ENCODE data around the gene ZFYVE28.

The ZFYVE28 gene

DNA sequence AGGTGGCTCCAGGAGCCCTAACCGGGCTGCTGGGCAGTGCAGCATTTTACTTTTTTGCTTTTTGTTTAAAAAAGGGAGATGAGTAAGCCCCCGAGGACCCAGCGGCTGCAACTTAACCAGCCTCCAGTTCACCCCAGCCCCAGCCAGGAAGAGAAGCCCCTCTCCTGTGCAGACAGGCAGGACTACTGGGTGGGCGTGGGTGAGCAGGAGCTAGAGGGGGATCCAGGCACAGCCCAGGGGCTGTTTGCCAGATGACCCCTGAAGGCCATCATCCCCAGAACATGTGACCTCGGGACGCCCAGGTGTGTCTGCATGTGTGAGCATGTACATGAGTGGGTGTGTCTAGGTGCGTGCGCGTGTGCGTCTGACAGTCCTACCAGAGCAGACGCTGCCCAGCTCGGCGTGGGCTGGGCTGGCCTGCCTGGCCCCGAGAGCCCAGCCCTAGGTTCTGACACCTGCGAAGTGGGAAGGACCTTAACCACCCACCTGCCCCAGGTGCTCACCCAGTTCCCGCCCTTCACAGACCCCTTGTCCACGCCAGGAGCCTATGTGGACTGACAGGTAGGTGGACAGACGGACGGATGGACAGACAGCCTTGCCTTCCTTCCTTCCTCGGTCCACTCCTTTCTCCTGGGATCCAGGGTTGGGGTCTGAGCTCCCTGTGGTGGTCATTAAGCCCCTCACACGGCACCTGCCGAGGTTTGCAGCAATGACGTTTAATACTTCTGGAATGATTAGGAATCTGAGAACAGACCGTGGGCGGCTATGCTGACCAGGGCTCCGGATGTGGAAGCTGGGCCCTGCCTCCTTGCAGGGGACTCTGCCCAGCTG, 168.7 kb downstream of the ZFYVE28 start:
- peaks cover 0 to 33% (median 6%) of the 10 kb centered on the region in 4 donors for H3K4me1 ChIP-seq
- peak in 1 of 2 donors; percentile 8 for DNase-seq
- H3K27me3 ChIP-seq: no peaks in the 10 kb centered on the region
- H3K9me3 ChIP-seq: no peaks in the 10 kb centered on the region
- H3K36me3 ChIP-seq: peaks cover 49 to 81% (median 79%) of the 10 kb centered on the region in 3 donors
- H3K4me3 ChIP-seq: no peak overlapping the region
- H3K27ac ChIP-seq: no peak overlapping the region
- intact Hi-C loops (cut with DNase I; ENCODE audit: low total_unique reads): no loop called here
- TF ChIP-seq, protein P1, sequence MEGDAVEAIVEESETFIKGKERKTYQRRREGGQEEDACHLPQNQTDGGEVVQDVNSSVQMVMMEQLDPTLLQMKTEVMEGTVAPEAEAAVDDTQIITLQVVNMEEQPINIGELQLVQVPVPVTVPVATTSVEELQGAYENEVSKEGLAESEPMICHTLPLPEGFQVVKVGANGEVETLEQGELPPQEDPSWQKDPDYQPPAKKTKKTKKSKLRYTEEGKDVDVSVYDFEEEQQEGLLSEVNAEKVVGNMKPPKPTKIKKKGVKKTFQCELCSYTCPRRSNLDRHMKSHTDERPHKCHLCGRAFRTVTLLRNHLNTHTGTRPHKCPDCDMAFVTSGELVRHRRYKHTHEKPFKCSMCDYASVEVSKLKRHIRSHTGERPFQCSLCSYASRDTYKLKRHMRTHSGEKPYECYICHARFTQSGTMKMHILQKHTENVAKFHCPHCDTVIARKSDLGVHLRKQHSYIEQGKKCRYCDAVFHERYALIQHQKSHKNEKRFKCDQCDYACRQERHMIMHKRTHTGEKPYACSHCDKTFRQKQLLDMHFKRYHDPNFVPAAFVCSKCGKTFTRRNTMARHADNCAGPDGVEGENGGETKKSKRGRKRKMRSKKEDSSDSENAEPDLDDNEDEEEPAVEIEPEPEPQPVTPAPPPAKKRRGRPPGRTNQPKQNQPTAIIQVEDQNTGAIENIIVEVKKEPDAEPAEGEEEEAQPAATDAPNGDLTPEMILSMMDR (IDR thresholded peaks at IDR 0.05): no peak

DNA sequence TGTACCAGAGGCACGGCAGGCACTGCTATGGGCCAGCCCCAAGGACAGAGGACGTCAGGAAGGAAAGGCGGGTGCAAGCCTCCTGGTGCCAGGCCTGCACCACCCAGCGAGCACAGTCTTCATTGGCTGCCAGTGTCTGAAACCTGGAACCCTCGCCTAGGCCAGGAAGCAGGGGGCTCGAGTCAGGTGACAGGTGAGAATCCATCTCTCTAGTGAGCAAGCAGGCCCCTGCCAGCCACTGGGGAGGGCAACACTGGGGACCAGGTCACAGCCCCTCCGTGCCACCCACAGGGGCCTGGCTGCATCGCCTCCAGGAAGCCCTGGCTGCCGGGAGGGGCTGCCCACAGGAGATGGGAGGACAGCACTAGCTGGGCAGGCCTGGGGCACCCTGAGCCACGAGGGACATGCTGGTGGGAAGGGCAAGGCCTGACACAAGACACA, 169.6 kb downstream of the ZFYVE28 start:
- peaks cover 0 to 38% (median 12%) of the 10 kb centered on the region in 4 donors for H3K4me1 ChIP-seq
- no peaks in the 10 kb centered on the region for H3K9me3 ChIP-seq
- intact Hi-C loops (cut with DNase I; ENCODE audit: low total_unique reads): no loop called here
- peaks cover 43 to 75% (median 72%) of the 10 kb centered on the region in 3 donors for H3K36me3 ChIP-seq
- H3K4me3 ChIP-seq: no peak overlapping the region
- no peaks in the 10 kb centered on the region for H3K27me3 ChIP-seq
- TF ChIP-seq, protein P1 (IDR thresholded peaks at IDR 0.05): no peak
- DNase-seq: peak in 1 of 2 donors; percentile 17
- H3K27ac ChIP-seq: no peak overlapping the region

DNA sequence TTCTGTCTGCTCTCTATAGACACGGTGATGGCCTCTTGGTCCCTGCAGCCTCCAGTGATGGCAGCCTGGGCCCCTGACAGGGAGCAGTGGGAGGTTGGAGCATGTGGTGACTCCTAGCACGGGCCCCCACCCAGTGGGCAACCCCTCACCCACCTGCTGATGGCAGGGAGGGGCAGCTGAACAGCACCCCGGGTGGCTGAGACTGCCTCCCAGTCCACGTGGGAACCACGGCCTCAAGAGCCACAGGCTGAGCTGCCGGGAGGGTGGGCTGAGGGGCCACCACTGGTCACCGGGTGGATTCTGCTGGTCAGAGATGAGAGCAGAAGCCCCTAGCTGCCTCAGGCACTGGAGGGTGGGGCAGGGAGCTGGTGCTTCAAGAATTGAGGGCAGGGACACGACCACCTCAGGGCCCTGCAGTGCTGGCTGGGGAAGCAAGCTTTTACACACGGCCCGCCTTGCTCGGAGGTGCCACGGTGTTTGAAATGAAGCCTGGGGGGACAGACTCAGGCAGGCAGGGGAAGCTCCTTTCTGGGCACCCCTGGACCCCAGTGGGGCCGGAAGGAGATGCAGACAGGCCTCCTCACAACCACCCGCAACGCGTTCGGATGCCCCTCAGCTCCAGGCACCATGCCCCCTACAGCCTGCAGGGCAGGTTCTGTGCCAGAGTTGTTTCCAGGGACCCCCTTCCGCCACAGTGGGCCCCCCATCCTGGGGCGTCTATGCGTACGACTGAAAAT, 170.2 kb downstream of the ZFYVE28 start:
- Histone ChIP-seq H3K4me3 (no peak overlapping the region), H3K4me1 (peaks cover 0 to 38% (median 8%) of the 10 kb centered on the region in 4 donors), H3K27me3 (no peaks in the 10 kb centered on the region), H3K36me3 (peaks cover 37 to 68% (median 66%) of the 10 kb centered on the region in 3 donors), H3K27ac (no peak overlapping the region), H3K9me3 (no peaks in the 10 kb centered on the region)
- intact Hi-C loops (cut with DNase I; ENCODE audit: low total_unique reads): no loop called here
- DNase-seq: peak in 1 of 2 donors; percentile 15
- TF ChIP-seq, protein P1 (IDR thresholded peaks at IDR 0.05): no peak

DNA sequence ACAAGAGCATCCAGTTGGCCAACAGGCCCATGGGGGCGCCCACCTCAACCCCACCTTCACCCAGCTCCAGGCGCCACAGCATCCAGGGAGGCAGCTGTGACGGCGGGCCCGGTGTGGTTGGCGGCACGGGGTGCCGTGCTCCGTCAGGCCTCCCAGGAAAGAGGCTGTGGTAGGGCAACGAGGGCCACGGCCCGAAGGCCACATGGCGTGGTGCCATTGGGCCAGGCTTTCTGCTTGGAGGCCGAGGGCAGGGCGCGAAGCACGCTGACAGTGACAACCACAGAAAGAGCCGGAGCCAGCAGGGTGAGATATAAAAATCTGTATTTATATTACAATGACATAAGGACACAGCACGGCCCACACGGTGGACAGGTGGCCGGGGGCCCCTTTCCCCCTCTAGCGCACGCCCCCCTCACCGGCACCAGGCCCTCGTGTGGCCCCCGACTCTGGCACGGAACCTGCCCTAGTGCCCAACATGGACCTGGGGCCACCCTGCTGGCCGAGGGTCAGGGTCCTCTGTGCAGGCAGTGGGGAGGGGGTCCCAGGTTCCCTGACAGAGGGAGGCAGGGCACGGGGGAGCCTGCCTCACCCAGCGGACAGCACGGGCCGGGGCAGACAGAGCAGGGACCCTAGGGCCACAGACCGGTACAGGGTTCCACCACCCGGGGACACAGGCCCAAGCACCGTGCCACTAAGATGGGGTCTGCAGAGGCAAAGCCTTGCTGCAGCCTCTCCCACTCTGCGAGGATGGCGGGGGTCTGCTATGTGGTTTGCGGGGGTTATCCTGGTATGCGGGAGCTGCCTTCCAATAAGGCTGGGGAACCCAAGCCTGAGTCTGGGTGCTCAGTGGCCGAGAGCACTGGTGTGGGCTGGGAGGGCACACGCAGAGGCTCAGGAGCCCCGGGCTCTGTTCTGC, 171.1 kb downstream of the ZFYVE28 start:
- peaks cover 34 to 60% (median 57%) of the 10 kb centered on the region in 3 donors for H3K36me3 ChIP-seq
- peak in 1 of 2 donors; percentile 19 for DNase-seq
- no peak overlapping the region for H3K27ac ChIP-seq
- H3K27me3 ChIP-seq: no peaks in the 10 kb centered on the region
- H3K4me1 ChIP-seq: peaks cover 0 to 40% (median 9%) of the 10 kb centered on the region in 4 donors
- no peaks in the 10 kb centered on the region for H3K9me3 ChIP-seq
- intact Hi-C loops (cut with DNase I; ENCODE audit: low total_unique reads): no loop called here
- H3K4me3 ChIP-seq: no peak overlapping the region
- TF ChIP-seq, protein P1 (IDR thresholded peaks at IDR 0.05): no peak

All from tibial artery (tissue), 4 donors.